WTC11 (cell line): ENCODE data around the gene CSNK2B.

Experiments used
- ATF2 ChIP-seq: sonication (generic); formaldehyde crosslinking; IDR thresholded peaks from 2 replicates; pipeline ENCODE4 v1.8.1; 2022; ENCODE audit warnings: low read depth, missing genetic modification reagents, borderline replicate concordance
- CTCF ChIP-seq: fragments of 200-600 bp; IDR thresholded peaks from 2 replicates; pipeline ENCODE4 v1.8.0; 2022; ENCODE audit warnings: antibody characterized with exemption
- E2F4 ChIP-seq: sonication (generic); formaldehyde crosslinking; IDR thresholded peaks from 2 replicates; pipeline ENCODE4 v1.8.1; 2022; ENCODE audit warnings: low read depth, mild to moderate bottlenecking, moderate library complexity, missing genetic modification reagents, borderline replicate concordance
- E2F5 ChIP-seq: sonication (generic); formaldehyde crosslinking; IDR thresholded peaks from 2 replicates; pipeline ENCODE4 v1.8.1; 2022; ENCODE audit warnings: mild to moderate bottlenecking, moderate library complexity, missing genetic modification reagents
- ESRRA ChIP-seq: sonication (generic); formaldehyde crosslinking; IDR thresholded peaks from 2 replicates; pipeline ENCODE4 v1.8.1; 2022; ENCODE audit warnings: mild to moderate bottlenecking, missing genetic modification reagents, borderline replicate concordance
- FOXJ3 ChIP-seq: sonication (generic); formaldehyde crosslinking; IDR thresholded peaks from 2 replicates; pipeline ENCODE4 v1.9.0; 2021; ENCODE audit warnings: missing genetic modification reagents, mild to moderate bottlenecking, borderline replicate concordance
- FOXP1 ChIP-seq: sonication (generic); formaldehyde crosslinking; IDR thresholded peaks from 2 replicates; pipeline ENCODE4 v1.8.0; 2022; ENCODE audit warnings: missing genetic modification reagents, mild to moderate bottlenecking, moderate library complexity, borderline replicate concordance
- MXD4 ChIP-seq: fragments of 250-450 bp; sonication (Bioruptor Pico); IDR thresholded peaks from 2 replicates; pipeline ENCODE4 v1.8.0; 2021; ENCODE audit warnings: mild to moderate bottlenecking, moderate library complexity, borderline replicate concordance
- NFYB ChIP-seq: sonication (generic); formaldehyde crosslinking; conservative IDR thresholded peaks from 2 replicates; pipeline ENCODE4 v1.8.0; 2022; ENCODE audit warnings: low read depth, missing genetic modification reagents
- PREB ChIP-seq: sonication (generic); formaldehyde crosslinking; IDR thresholded peaks from 2 replicates; pipeline ENCODE4 v1.8.1; 2022; ENCODE audit warnings: mild to moderate bottlenecking, missing genetic modification reagents, moderate library complexity, borderline replicate concordance
- SOX15 ChIP-seq: fragments of 250-450 bp; sonication (Bioruptor Pico); IDR thresholded peaks from 2 replicates; pipeline ENCODE4 v1.9.0; 2021; ENCODE audit warnings: mild to moderate bottlenecking
- USF2 ChIP-seq: sonication (generic); formaldehyde crosslinking; IDR thresholded peaks from 2 replicates; pipeline ENCODE4 v1.8.1; 2023; ENCODE audit warnings: mild to moderate bottlenecking, missing genetic modification reagents, moderate library complexity
- ZBTB21 ChIP-seq: sonication (generic); formaldehyde crosslinking; IDR thresholded peaks from 2 replicates; pipeline ENCODE4 v1.8.1; 2023; ENCODE audit warnings: mild to moderate bottlenecking, missing genetic modification reagents, borderline replicate concordance
- ZNF671 ChIP-seq: fragments of 250-450 bp; sonication (Bioruptor Pico); IDR thresholded peaks from 2 replicates; pipeline ENCODE4 v1.8.0; 2021; ENCODE audit warnings: mild to moderate bottlenecking

- no peak for TF ChIP-seq FOXJ3 (CRISPR knock-in tag)
- TF ChIP-seq CTCF: no peak
- TF ChIP-seq PREB (CRISPR knock-in tag): no peak
- no peak for TF ChIP-seq SOX15 (CRISPR knock-in tag)
- TF ChIP-seq ZNF671: no peak
- no peak for TF ChIP-seq ESRRA (CRISPR knock-in tag)
- no peak for TF ChIP-seq E2F4 (CRISPR knock-in tag)
- TF ChIP-seq E2F5 (CRISPR knock-in tag): no peak
- no peak for TF ChIP-seq USF2 (CRISPR knock-in tag)
- no peak for TF ChIP-seq FOXP1
- TF ChIP-seq ATF2 (CRISPR knock-in tag): no peak
- no peak for TF ChIP-seq MXD4 (CRISPR knock-in tag)
- no peak for TF ChIP-seq NFYB (CRISPR knock-in tag)
- TF ChIP-seq ZBTB21 (CRISPR knock-in tag): no peak
Measured at GRCh38 chr6:31642798-31643570, 22.9 kb upstream of the CSNK2B start.
